Mammary epithelial cell (primary cell): ENCODE results near the gene NFYA.

Source experiments
- CTCF ChIP-seq, 2 donors: IDR thresholded peaks in 1 of 2; conservative IDR thresholded peaks in 1 of 2; 2 replicates each; pipeline ENCODE4 v1.5.1; 2011 to 2012; ENCODE audit warnings: inconsistent platforms in 2 of 2, low read length in 2 of 2, mild to moderate bottlenecking in 2 of 2, control low read depth in 1 of 2, low read depth in 1 of 2; ENCODE audit not compliant: insufficient read depth in 1 of 2; ENCODE audit errors: extremely low read depth in 1 of 2
- EZH2 ChIP-seq: IDR thresholded peaks from 2 replicates; pipeline ENCODE4 v1.6.1; 2012; ENCODE audit warnings: low read length, inconsistent platforms, borderline replicate concordance

- TF ChIP-seq CTCF (conservative IDR thresholded peaks at IDR 0.05 in 1 of 2, IDR thresholded peaks at IDR 0.05 in 1 of 2; ENCODE audit: extremely low read depth in 1 of 2, insufficient read depth in 1 of 2, low read depth in 1 of 2, low read length in 2 of 2) (no peak), EZH2 (no peak)
Observed at GRCh38 chr6:41036601-41037000, 36.2 kb upstream of the NFYA start.
